ENCODE measurements around the gene FAM131A.

DNA sequence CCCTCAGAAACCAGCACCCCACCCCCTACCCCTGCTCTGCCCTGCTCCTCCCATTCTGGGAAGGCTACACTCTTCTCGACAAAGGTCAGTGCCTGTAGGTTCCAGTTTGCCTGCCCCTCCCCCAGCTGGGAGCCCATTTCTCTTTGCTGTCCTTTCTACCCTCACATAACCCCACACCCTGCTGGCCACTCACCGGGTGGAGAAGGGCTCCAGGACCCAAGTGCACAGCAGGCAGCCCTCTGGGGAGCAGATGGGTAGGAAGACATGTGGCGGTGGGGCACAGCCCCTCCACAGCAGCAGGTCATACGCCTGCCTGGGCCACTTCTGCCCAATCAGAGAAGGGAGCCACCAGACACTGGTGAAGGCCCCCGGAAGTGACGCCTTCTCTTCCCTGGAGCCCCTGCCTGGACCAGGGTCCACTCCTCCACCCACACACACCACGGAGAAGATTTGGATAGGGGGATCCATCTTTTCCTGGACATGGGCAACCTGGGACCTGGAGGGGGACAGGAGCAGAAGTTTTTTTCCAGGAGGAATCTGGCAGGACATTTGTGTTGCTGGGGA is 40.6 kb downstream of the FAM131A start, which contains the start of gene THPO:
- TF ChIP-seq SMC3 (IDR thresholded peaks at IDR 0.05; ENCODE audit: low read depth, low read length): no peak
- TF ChIP-seq, protein P1, sequence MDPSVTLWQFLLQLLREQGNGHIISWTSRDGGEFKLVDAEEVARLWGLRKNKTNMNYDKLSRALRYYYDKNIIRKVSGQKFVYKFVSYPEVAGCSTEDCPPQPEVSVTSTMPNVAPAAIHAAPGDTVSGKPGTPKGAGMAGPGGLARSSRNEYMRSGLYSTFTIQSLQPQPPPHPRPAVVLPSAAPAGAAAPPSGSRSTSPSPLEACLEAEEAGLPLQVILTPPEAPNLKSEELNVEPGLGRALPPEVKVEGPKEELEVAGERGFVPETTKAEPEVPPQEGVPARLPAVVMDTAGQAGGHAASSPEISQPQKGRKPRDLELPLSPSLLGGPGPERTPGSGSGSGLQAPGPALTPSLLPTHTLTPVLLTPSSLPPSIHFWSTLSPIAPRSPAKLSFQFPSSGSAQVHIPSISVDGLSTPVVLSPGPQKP (IDR thresholded peaks at IDR 0.05; ENCODE audit: borderline replicate concordance, low read depth, low read length): no peak
- no peak for TF ChIP-seq RFX5 (IDR thresholded peaks at IDR 0.05; ENCODE audit: low read depth, low read length)
- no peak for TF ChIP-seq POLR2A (IDR thresholded peaks at IDR 0.05; ENCODE audit: low read depth, low read length)
- TF ChIP-seq, protein P2, sequence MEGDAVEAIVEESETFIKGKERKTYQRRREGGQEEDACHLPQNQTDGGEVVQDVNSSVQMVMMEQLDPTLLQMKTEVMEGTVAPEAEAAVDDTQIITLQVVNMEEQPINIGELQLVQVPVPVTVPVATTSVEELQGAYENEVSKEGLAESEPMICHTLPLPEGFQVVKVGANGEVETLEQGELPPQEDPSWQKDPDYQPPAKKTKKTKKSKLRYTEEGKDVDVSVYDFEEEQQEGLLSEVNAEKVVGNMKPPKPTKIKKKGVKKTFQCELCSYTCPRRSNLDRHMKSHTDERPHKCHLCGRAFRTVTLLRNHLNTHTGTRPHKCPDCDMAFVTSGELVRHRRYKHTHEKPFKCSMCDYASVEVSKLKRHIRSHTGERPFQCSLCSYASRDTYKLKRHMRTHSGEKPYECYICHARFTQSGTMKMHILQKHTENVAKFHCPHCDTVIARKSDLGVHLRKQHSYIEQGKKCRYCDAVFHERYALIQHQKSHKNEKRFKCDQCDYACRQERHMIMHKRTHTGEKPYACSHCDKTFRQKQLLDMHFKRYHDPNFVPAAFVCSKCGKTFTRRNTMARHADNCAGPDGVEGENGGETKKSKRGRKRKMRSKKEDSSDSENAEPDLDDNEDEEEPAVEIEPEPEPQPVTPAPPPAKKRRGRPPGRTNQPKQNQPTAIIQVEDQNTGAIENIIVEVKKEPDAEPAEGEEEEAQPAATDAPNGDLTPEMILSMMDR (conservative IDR thresholded peaks at IDR 0.05; ENCODE audit: low read depth, low read length): no peak
- no peak for TF ChIP-seq FOS (IDR thresholded peaks at IDR 0.05; ENCODE audit: low read depth, low read length)
- TF ChIP-seq, protein P3, sequence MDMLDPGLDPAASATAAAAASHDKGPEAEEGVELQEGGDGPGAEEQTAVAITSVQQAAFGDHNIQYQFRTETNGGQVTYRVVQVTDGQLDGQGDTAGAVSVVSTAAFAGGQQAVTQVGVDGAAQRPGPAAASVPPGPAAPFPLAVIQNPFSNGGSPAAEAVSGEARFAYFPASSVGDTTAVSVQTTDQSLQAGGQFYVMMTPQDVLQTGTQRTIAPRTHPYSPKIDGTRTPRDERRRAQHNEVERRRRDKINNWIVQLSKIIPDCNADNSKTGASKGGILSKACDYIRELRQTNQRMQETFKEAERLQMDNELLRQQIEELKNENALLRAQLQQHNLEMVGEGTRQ (IDR thresholded peaks at IDR 0.05; ENCODE audit: low read depth, low read length): no peak
- TF ChIP-seq MAFK (IDR thresholded peaks at IDR 0.05; ENCODE audit: low read depth, low read length): no peak
- no peak for TF ChIP-seq RAD21 (IDR thresholded peaks at IDR 0.05; ENCODE audit: low read length)
- no peak for TF ChIP-seq MAZ (IDR thresholded peaks at IDR 0.05; ENCODE audit: borderline replicate concordance, low read depth, low read length)
- no peak for TF ChIP-seq BHLHE40 (IDR thresholded peaks at IDR 0.05; ENCODE audit: low read depth, low read length)
- no peak for TF ChIP-seq CHD1 (IDR thresholded peaks at IDR 0.05; ENCODE audit: low read depth, low read length)

Measured in IMR-90 (cell line).